NCI-H1694 (cell line): ENCODE data around the gene RHOU.
"Not testable (repeated sequence)": the region's sequence is repeated elsewhere in the genome, so short reads cannot be mapped to it uniquely, and the experiment has no call there.

Experiments
- DNase-seq: peaks from one replicate; lab custom pipeline; 2025; lab: John Stamatoyannopoulos, UW

The RHOU gene

DNA sequence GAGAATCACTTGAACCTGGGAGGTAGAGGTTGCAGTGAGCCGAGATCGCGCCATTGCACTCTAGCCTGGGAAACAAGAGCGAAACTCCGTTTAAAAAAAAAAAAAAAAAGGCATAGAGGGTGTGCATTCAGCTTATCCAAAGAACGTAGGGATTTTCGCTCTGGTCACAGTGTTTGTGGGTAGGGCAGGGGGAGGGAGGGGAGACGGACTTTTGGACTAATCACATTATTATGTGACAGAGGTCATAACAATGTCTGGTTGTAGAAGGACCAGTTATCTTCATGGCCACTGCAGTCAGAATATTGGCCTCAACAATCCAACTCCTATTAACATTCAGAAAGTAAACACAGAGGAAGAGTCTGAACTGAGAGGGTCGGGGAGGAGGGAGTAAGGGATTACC is 25.7 kb downstream of the RHOU start:
- no peak for DNase-seq

DNA sequence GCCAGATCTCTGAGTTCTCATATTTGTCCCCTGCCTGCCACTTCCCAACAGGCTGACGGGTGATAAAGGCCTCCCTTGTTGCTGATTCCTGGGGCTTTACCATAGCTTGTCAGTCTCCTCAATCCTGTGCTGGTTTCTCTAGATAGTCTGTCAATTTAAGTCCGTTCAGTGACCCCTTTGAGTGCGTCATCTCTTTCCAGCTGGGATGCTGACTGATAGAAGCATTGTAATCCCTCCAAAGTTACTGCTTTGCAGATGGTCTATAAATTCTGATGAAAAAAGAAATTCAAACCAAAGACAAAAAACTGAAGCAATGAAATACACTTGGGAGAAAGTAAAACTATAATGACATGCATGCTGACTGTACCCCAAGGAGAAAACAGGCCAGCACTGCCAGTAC is 28.3 kb downstream of the RHOU start:
- DNase-seq, result no peak

DNA sequence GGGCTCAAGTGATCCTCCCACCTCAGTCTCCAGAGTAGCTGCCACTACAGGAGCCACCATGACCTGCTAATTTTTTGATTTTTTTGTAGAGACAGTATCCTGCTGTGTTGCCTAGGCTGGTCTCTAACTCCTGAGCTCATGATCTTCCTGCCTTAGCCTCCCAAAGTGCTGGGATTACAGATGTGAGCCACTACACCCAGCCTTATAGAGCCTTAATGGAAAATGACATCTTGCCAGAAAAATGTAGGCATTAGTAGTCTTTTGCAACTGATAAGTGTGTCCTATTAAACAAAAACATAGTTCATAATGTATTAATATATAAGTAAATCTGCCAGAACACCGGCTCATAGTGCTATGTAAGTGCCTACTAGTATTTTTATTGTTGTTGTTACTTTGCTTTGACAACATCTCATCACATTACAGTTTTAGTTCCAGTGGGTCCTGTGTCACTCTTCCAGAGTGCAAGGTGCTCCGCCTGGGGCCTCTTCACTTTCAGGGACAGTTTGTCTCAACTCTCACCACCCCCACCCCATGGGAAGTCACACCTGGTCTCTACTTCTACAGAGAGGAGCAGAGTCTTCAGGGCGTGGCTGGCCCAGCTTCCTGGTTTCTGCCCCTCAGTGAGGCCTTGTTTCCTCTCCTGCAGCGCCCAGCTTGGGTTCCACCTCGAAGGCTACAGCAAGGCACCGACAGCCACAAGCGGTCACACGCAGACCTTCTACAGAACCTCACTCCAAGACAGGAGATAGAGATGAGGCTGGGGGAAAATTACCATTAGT is 30.1 kb downstream of the RHOU start:
- no peak for DNase-seq

DNA sequence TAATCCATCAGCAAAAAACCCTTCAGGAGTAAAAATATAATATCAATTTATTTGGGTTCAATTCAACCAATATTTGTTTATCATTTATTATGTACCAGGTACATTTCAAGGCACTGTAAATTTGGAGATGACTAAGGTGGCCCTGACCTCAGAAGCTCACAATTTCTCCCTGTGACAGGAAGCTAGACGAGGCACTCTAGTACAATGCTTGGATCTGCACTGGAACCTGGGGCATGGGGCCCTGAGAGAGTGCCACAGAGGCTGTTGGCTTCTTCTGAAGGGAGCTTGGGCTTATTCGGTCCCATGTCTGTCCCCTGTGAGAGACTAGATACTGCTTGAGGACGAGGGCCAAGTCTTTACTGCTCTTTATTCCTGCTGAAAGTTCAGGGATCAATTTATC is 31.5 kb downstream of the RHOU start:
- no peak for DNase-seq

DNA sequence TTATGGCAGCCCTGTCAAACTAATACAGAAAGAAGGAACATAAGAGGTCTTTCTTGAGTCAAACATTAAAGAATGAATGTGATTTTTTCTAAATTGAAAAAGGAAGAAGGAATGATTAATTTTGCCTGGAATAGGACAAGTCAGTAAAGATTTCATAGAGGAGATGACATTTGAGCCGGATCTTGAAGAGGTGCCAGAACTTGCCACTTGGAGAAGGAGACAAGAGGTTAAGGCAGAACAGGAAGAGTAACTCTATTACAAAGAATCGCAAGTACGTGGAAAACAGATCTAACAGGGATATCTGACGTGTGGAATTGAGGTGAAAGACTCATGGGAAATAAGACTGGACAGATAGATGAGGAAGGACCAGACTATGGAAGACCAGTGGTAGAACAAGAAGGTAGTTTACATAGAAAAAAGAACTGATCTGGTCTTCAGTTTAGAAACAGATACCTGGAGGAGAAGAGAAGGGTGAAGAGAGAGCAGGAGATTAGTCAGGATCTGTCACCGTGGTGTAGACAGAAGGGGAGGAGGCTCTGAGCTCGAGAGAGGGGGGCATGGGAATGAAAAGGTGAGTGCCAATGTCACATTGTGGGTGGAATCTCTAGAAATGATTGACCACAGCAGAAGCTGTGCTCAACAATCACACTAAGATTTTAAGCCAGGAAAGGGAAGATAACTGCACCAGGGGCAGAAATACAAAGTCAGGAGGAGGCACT is 32.5 kb downstream of the RHOU start:
- DNase-seq, result peak; percentile 47

DNA sequence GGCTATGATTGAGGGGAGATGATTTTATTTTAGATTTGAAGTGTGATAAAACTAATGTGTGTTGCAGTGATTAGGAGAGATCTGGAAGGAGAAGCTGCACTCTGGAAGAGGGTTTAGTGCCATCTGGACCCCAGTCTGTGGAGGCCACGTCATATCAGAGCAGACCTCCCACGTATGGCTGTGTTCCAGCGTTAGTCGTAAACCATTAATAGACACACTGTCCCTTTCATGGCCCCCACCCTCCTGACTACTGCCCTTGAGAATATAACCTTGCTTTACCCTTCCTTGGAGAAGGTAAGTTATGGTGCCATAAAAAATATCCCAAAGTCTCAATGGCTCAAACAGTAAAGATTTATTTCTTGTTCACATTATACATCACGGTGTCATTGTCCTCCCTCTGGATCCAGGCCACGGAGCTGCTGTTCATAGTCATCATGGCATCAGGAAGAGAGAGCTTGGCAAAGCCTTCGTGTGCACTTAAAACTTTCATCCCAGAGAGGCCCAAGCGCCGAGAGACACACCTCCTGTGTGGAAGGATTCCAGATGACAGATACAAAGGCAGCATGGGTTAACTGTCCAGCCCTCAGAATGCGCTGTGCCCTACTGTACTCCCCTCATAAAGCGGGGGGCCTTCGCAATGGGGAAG is 33.2 kb downstream of the RHOU start:
- DNase-seq, result peak; percentile 61

DNA sequence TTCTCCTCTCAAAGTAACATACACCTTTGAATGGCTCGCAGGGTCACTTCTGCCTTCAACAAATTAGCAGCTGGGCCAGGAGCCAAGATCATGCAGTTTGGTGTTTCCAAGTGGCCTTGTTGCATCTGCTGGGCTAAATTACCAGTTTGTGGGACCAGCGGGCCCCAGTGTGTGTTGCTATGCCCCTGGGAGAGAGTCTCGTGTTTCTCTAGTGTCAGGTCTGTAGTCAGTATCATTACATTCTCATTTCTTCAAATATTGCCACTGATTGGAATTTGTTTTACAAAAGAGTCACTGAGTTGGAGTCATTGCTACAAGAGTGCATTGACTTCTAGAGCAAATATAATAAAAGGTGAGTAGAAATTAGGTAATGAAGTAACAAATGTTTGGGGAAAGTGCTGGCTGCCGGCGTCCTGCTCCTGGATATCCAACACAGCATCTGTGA is 35.5 kb downstream of the RHOU start:
- DNase-seq, result no peak

DNA sequence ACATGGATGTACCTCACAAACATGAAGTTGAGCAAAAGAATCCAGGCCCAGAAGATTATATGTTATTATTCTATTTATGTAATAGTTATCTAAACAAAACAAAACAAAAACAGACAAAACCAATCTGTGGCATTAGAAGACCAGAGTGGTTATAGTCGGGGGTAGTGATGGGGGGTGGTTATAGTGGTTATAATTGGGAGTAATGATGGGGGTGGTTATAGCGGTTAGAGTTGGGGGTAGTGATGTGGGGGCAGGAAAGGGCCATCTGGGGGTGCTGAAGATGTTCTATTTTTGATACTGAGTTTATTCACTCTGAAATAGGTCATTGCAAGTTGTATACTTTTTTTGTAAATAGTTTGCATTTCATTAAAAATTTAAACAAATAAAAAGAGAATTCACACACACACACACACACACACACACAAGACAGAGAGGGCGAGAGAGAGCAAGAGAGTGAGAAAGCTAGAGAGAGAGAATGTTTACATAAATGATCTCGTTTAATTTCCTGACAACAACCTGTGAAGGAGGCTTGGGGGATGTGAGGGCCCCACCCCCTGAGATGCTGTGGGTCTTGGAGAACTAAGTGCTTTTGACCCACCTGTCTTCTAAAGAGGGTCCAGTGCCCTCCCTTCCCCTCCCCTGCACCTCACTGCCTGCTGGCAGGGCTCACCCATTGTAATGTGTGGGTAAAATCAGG is 37.4 kb downstream of the RHOU start:
- no peak for DNase-seq

DNA sequence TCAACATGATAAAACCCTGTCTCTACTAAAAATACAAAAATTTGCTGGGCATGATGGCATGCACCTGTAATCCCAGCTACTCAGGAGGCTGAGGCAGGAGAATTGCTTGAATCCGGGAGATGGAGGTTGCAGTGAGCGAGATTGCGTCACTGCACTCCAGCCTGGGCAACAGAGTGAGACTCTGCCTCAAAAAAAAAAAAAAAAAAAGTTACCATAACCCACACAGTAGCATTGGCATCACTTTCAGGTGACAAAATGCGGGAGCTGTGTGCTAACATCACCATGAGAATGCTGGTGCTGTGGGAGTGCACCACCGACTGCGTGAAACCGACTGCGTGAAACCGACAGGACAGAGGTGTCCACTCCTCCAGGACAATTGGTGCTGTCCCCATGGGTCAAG is 40.7 kb downstream of the RHOU start:
- DNase-seq, result not testable (repeated sequence)

DNA sequence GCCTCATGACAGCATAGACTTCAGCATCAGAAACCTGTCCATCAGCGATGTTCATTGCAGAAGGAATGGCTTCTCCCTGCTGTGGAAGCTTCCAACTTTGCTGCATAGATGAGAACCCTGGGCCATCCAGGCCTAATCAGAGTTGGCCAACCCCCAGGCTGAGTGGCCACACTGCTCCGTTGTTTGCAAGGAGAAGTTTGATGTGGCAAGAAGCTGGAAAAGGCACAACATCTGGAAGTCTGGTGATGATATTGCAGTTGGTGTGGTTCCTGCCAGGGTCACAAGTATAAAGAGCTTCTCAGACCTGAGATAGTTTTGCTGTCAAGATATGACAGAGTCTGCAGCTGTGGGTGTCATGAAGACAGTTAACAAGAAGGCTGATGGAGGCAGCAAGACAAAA is 41.2 kb downstream of the RHOU start:
- no peak for DNase-seq

DNA sequence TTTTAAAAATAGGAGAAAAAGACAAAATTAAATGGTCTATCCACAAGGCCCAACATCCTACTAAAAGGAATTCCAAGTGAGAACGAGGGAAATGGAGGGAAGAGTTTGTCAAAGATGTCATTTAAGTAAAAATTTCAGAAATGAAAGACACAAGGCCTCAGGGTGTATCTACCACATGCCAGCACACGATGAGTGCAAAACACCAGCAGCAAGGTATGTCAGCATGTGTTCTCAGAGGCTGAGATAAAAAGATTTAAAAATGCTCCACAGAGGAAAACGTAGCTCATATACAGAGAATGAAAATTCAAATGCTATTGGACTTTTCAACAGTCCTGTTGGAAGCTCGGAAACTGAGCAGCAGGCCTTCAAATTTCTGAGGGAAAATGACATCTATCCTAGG is 42.0 kb downstream of the RHOU start:
- DNase-seq, result no peak

DNA sequence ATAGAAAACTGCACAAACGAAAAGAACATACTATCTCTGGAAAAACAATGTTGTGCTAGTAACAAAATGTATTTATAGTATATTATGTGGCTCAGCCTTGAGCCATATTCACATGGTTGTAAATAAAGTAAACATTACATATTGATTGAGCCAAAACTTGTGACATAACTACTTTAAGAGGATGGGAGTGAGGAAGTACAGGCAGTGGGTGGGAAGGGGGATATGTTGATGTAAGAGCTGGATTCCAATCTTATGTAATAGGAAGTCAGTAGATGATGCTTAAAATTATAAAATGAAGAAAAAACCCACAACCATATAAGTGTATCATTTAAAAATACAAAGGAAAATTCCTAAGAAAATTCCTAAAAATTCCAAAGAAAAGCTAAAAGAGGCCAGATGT is 42.7 kb downstream of the RHOU start:
- DNase-seq, result no peak

DNA sequence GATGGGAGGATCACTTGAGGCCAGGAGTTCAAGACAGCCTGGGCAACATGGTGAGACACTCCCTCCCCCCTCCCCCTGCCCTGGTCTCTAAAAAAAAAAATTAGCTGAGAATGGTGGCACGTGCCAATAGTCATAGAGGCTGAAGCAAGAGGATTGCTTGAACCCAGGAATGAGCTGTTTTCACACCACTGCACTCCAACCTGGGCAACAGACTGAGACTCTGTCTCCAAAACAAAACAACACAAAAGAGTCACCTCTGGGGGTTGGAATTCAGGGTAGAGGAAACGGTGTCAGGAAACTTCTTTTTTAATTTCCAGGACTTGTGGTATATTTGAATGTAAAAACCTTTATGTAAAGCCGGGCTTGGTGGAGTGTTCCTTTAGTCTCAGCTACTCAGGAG is 43.2 kb downstream of the RHOU start:
- no peak for DNase-seq

DNA sequence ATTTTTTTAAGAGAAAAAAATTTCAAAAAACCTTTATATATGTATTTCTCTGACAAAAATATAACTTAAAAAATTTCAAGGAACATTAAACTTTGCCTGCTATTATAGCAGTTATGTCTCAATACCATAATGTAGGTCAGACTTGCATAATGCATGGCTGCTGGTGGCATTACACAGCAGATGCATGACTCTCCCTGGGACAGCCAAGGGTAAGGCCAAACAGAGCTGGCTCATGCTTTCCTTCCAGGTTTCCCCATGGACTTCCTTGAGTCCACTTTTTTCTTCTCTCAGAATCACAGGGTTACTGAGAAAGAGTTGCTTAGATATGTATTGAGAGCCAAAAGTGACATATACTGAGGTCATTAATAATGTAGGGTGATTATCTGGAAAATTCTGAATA is 43.7 kb downstream of the RHOU start:
- DNase-seq, result no peak

DNA sequence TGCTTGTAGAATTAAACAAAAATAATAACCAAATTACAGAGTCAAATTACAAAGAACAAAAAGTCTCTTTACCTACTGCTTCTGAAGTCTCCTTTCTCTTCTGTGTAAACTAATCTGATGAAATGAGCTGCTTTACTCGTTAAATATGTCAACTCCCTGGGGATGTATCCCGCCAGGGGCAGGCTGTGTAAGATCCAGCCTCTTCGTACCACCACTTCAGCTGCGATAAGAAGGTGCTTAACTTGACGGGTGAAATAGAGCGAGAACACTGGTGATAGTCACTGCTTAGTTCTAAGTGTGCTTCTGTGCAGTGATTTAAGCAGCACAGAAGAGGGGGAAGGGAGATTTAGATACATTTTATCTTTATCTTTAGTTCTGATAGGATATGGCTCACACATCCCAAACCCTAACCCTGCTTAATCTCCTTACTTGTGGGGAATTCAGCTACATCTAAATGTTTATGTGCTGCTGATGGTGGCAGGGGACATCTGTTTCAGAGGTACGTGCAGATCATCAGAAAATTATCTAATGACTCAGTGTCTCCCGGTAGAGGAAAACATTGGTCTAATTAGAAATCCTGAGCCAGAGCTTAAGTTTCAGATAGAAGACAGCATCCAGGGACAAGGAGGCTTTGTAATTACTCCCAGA is 46.0 kb downstream of the RHOU start:
- DNase-seq, result peak; percentile 15

DNA sequence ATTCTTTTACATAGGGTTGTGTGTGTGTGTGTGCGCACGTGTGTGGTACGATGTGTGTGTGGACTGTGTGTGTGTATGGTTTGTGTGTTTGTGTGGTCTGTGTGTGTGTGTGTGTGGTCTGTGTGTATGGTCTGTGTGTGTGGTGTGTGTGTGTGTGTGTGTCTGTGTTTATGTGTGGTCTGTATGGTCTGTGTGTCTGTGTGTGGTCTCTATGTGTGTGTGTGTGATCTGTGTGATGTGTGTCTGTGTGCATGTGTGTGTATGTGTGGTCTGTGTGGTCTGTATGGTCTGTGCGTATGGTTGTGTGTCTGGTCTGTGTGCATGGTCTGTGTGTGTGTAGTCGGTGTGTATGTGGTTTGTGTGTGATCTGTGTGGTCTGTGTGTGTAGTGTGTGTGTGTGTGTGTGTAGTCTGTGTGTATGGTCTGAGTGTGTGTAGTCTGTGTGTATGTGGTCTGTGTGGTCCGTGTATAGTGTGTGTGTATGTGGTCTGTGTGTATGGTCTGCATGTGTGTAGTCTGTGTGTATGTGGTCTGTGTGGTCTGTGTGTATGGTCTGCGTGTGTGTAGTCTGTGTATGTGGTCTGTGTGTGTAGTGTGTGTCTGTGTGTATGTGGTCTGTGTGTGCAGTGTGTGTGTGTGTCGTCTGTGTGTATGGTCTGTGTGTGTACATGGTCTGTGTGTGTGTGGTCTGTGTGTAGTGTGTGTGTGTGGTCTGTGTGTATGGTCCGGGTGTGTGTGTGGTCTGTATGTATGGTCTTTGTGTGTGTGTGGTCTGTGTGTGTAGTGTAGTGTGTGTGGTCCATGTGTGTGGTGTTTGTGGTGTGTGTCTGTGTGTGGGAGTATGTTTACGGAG is 46.8 kb downstream of the RHOU start:
- DNase-seq, result no peak

DNA sequence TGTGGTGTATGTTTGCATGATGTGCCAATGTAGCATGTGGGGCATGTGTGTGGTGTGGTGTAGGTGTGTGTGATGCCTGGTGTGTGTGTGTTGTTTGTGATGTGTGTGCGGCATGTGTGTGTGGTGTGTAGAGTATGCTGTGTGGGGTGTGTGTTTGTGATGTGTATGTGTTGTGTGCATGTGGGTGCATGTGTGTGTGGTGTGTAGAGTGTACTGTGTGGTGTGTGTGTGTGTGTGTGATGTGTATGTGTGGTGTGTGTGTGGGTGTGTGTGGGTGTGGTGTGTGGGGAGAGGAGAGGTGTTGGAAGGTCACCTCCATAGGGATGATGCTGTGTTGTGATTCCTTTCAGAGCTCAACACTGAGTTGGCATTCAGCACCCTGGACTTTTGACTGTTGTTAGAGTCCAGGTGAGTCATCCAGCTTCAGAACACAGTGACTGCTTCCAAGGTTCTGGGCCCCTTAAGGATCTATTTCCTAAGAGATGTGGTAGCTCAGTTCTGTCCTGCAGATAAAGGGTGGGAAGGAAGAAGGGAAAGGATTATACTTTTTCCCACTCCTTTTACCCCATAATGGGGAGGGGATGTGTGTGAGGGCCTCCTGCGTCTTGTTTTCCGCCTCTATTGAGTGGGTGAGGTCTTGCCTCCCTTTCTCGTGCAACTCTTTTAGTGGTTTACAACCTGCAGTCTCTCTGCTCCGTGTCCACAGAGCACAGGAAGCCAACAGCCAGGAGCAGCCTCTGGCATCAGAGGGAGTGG is 47.6 kb downstream of the RHOU start:
- no peak for DNase-seq

DNA sequence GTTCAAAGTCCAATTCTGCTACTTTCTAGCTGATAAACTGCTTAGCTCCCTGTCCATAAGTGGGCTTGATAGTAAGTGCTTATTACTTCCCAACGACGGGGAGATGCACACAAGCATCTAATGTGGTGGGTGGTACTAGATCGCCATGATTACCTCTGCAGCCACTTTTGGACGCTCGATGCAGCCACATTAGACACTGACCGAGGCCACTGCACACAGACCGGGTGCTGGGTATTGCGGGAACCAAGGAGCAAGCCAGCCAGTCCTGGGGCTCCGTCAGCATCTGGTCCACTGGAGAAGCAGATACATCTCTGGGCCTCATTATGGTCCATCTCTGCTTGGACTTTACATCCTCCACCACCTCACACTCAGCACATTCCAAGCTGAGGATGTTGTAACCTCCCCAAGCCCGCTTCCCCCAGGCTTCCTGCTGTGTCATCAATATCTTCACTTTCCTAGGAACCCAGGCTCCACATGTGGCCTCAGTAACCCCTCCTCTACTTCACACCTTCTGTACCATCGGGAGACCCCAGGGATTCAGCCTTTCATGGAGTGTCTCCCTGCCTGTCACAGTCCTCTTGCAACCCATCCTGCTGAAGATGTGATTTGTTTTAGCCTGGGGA is 48.2 kb downstream of the RHOU start:
- DNase-seq, result no peak

DNA sequence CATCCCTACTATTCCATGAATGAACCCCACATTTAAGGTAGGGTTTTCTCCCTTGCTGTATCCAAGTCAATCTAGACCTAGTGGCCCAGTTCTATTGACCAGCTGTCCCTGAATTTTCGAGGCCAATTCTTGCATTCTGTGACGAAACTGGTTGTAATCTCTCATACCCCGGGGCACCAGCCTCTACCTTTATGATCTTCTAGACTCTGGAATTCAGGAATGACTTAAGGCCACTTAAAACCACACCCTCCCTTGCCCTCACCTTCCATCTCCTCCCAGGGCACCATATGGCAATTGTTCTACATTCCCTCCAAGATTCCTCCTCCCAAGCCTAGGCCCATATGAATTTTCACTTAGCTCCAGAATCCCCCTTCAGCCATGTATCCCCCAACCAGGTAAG is 48.9 kb downstream of the RHOU start:
- no peak for DNase-seq
